ENCODE data around the gene RHD.
"Not testable (repeated sequence)": the region's sequence is repeated elsewhere in the genome, so short reads cannot be mapped to it uniquely, and the experiment has no call there.

DNA sequence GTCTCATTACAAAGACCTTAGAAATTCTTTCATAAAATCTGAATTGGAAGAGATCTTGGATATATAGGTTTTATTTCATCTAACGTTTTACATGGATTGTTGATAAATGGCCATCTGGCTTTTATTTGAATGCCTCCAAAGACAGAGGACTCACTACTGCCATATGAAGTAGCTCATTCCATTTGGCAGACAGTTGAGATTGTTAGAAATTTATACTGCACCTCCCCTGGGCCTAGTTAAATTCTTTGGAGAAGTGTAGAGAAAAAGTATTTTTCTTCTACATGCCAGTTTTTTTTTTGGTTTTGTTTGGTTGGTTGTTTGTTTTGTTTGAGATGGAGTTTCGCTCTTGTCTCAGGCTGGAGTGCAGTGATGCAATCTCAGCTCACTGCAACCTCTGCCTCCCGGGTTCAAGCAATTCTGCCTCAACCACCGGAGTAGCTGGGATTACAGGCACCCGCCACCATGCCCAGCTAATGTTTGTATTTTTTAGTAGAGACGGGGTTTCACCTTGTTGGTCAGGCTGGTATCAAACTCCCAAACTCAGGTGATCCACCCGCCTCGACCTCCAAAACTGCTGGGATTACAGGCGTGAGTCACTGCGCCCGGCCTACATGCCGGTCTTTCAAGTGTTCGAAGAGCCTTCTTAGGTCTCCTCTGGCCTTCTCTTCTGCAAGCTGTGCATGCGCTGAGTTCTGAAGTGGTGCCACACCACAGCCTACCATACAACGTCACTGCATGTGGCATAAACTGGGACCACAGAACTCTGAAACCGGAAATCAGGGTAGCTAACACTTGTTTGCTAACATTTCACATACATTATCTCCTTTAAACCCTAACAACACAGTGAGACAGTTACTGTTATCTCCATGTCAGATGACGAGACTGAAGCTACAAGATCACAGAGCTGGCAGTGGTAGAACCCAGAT lies 90.6 kb downstream of the RHD start:
- TF ChIP-seq, protein P1, sequence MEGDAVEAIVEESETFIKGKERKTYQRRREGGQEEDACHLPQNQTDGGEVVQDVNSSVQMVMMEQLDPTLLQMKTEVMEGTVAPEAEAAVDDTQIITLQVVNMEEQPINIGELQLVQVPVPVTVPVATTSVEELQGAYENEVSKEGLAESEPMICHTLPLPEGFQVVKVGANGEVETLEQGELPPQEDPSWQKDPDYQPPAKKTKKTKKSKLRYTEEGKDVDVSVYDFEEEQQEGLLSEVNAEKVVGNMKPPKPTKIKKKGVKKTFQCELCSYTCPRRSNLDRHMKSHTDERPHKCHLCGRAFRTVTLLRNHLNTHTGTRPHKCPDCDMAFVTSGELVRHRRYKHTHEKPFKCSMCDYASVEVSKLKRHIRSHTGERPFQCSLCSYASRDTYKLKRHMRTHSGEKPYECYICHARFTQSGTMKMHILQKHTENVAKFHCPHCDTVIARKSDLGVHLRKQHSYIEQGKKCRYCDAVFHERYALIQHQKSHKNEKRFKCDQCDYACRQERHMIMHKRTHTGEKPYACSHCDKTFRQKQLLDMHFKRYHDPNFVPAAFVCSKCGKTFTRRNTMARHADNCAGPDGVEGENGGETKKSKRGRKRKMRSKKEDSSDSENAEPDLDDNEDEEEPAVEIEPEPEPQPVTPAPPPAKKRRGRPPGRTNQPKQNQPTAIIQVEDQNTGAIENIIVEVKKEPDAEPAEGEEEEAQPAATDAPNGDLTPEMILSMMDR (IDR thresholded peaks at IDR 0.05): not testable (repeated sequence)
- TF ChIP-seq POLR2A (IDR thresholded peaks at IDR 0.05): not testable (repeated sequence)

All from thyroid gland (tissue), 4 donors.